GM23338 (cell line): ENCODE measurements around the gene NAA15.

Experiments used
- CREB1 ChIP-seq: fragments of 250-450 bp; sonication (Bioruptor Pico); IDR thresholded peaks from 2 replicates; pipeline ENCODE4 v1.5.0; 2020; ENCODE audit warnings: low read depth, mild to moderate bottlenecking, moderate library complexity
- EZH2 ChIP-seq: fragments of 200-600 bp; sonication (generic); IDR thresholded peaks from one replicate; pipeline ENCODE4 v1.8.0; 2017; ENCODE audit warnings: antibody characterized with exemption, mild to moderate bottlenecking, low read depth; ENCODE audit not compliant: unreplicated experiment
- EZH2phosphoT487 ChIP-seq: fragments of 200-600 bp; sonication (generic); IDR thresholded peaks from one replicate; pipeline ENCODE4 v1.8.1; 2018; ENCODE audit warnings: antibody characterized with exemption; ENCODE audit not compliant: unreplicated experiment
- JUNB ChIP-seq: IDR thresholded peaks from one replicate; pipeline ENCODE4 v1.6.1; 2016; ENCODE audit warnings: antibody characterized with exemption; ENCODE audit not compliant: unreplicated experiment
- POLR2AphosphoS5 ChIP-seq: IDR thresholded peaks from 2 replicates; pipeline ENCODE4 v1.6.1; 2016; ENCODE audit warnings: antibody characterized with exemption, low read depth
- TF ChIP-seq, protein P1 (sequence below), 2 experiments: fragments of 200-600 bp in 1 of 2; sonication (generic) in 1 of 2; conservative IDR thresholded peaks; 2 replicates each; pipeline versions ENCODE4 v1.5.1 to v1.6.1; 2016 to 2017; ENCODE audit warnings: antibody characterized with exemption in 2 of 2, low read depth in 2 of 2, mild to moderate bottlenecking in 2 of 2, moderate library complexity in 1 of 2

DNA sequence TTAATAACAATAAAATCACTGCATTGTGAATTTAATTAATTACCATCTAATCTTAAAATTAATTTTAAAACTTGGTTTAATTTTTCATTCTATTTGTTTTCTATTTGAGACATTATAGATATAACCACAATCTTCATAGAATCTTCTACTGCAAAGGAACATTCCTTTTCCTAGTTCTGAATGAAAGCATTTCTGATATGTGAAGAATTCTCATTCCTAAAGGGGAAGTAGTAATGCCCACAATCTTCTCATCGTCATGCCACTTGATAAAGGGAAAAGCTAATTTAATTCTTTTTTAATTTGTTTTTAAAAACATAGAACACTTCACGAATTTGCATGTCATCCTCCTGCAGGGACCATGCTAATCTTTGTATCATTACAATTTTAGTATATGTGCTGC lies 45.0 kb upstream of the NAA15 start:
- TF ChIP-seq, protein P1, sequence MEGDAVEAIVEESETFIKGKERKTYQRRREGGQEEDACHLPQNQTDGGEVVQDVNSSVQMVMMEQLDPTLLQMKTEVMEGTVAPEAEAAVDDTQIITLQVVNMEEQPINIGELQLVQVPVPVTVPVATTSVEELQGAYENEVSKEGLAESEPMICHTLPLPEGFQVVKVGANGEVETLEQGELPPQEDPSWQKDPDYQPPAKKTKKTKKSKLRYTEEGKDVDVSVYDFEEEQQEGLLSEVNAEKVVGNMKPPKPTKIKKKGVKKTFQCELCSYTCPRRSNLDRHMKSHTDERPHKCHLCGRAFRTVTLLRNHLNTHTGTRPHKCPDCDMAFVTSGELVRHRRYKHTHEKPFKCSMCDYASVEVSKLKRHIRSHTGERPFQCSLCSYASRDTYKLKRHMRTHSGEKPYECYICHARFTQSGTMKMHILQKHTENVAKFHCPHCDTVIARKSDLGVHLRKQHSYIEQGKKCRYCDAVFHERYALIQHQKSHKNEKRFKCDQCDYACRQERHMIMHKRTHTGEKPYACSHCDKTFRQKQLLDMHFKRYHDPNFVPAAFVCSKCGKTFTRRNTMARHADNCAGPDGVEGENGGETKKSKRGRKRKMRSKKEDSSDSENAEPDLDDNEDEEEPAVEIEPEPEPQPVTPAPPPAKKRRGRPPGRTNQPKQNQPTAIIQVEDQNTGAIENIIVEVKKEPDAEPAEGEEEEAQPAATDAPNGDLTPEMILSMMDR (conservative IDR thresholded peaks at IDR 0.05; ENCODE audit: low read depth in 2 of 2): no peak
- TF ChIP-seq CREB1 (CRISPR knock-in tag): no peak
- no peak for TF ChIP-seq POLR2AphosphoS5
- TF ChIP-seq JUNB: no peak
- TF ChIP-seq EZH2: no peak
- no peak for TF ChIP-seq EZH2phosphoT487
